Esophagus muscularis mucosa (tissue), 4 donors: ENCODE data around the gene DNASE2B. TPM values are rescaled to one million over a fixed set of nuclear protein-coding genes. Genes with fewer than 3 reads are reported as not detected.

ENCODE experiments used
- DNase-seq: peaks from one replicate; pipeline ENCODE4 v3.0.0-alpha.2; 2017; ENCODE audit errors: extremely low spot score
- H3K27ac ChIP-seq, 4 donors: fragments of 200-600 bp; sonication (generic); replicated peaks in 1 of 4; 1 replicate in 3 of 4; 2 replicates in 1 of 4; pipeline ENCODE4 v1.5.1; 2016 to 2019; ENCODE audit warnings: mild to moderate bottlenecking in 1 of 4
- H3K27me3 ChIP-seq, 4 donors: fragments of 200-600 bp; sonication (generic); one replicate each; pipeline versions ENCODE4 v1.5.1 to v1.6.0; 2016 to 2019
- H3K36me3 ChIP-seq, 4 donors: fragments of 200-600 bp; sonication (generic); one replicate each; pipeline ENCODE4 v1.5.1; 2016 to 2019
- H3K4me1 ChIP-seq, 4 donors: fragments of 200-600 bp; sonication (generic); one replicate each; pipeline ENCODE4 v1.5.1; 2016 to 2019
- H3K4me3 ChIP-seq, 4 donors: fragments of 200-600 bp; sonication (generic); 1 replicate in 2 of 4; 2 replicates in 2 of 4; pipeline ENCODE4 v1.5.1; 2016 to 2019; ENCODE audit warnings: mild to moderate bottlenecking in 4 of 4, moderate library complexity in 1 of 4
- H3K9me3 ChIP-seq, 4 donors: fragments of 200-600 bp; sonication (generic); 1 replicate in 3 of 4; 2 replicates in 1 of 4; pipeline ENCODE4 v1.5.1; 2016 to 2019
- CTCF ChIP-seq, 3 experiments: fragments of 200-600 bp in 2 of 3; fragments of 450-650 bp in 1 of 3; sonication (generic) in 2 of 3; IDR thresholded peaks; one replicate each; pipeline ENCODE4 v1.5.1; 2017 to 2019; ENCODE audit warnings: antibody characterized with exemption in 3 of 3, mild to moderate bottlenecking in 2 of 3, moderate library complexity in 1 of 3
- EP300 ChIP-seq: sonication (generic); formaldehyde crosslinking; IDR thresholded peaks from one replicate; pipeline ENCODE4 v1.6.1; 2017; ENCODE audit warnings: antibody characterized with exemption
- POLR2A ChIP-seq: fragments of 450-650 bp; IDR thresholded peaks from one replicate; pipeline ENCODE4 v1.6.1; 2017; ENCODE audit warnings: antibody characterized with exemption, moderate library complexity, mild to moderate bottlenecking, low read depth
- POLR2AphosphoS5 ChIP-seq, 2 donors: sonication (generic); formaldehyde crosslinking; IDR thresholded peaks; one replicate each; pipeline ENCODE4 v1.6.1; 2017; ENCODE audit warnings: antibody characterized with exemption in 2 of 2
- WGBS: methylation state at CpG from one replicate; pipeline ENCODE4 v1.1.5; 2018; 5-methylcytosine and 5-hydroxymethylcytosine counted together
- intact Hi-C: fragments of 100-400 bp; cut with DNase I; formaldehyde crosslinking; loops from one replicate; pipeline ENCODE4 v1.15.1; 2023
- total RNA-seq, 4 donors: library from RNA; depleted of rRNA; stranded (reverse); fragments of >200 nt; gene quantifications; one replicate each; pipeline versions ENCODE4 v1.1.0 to v1.2.1, GENCODE V29; 2016

DNASE2B gene
- total RNA-seq, 4 donors from 2014 or later, result 0.33 TPM; not detected in 3

DNA sequence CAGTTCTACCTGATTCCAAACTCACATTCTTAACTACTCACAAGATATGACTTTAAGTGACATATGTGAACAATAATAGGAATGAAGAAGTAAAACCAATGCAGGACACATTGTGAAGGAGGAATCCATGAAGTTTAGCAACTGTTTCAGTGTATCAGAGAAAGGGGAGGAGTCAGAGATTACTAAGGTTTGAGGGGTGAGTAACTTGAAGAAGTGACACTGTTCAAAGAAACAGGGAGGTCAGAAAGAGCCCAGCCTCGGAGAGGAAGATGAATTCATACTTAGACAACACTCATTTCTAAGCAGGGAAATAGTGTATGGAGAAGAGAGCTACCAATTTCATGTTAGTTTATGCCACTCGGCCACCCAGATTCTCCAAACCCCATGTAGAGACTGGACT is 52.6 kb downstream of the DNASE2B start:
- intact Hi-C loops, result no loop called here
- Histone ChIP-seq H3K27me3 (no peaks in the 10 kb centered on the region), H3K4me3 (no peak overlapping the region), H3K27ac (no peak overlapping the region), H3K4me1 (no peaks in the 10 kb centered on the region), H3K9me3 (no peaks in the 10 kb centered on the region), H3K36me3 (no peaks in the 10 kb centered on the region)
- TF ChIP-seq CTCF (IDR thresholded peaks at IDR 0.05), result no peak
- TF ChIP-seq POLR2A, result no peak
- TF ChIP-seq POLR2AphosphoS5 (IDR thresholded peaks at IDR 0.05), result no peak
- no peak for TF ChIP-seq EP300
- no peak for DNase-seq
- 69% methylated on average over 2 of the region's 2 CpGs for WGBS

DNA sequence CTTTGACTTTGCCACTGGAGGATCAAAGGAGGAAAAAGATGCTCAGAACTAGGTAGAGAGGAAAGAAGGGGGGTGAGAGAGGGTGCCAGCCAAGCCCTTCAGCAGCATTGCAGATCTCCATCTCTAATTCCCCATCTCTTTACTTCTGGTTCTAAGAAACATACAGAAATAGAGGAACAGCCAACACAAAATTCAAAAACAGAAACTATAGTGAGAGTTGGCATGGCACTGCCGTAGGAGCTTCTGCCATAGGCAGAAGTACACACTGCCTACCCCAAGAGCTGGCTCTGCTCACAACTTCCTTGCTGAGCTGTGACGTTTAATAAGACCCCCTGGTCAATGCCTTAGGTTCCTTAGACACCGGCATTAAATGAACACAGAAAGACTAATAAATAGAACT is 54.2 kb downstream of the DNASE2B start:
- Histone ChIP-seq H3K4me1 (no peaks in the 10 kb centered on the region), H3K27me3 (no peaks in the 10 kb centered on the region), H3K36me3 (no peaks in the 10 kb centered on the region), H3K4me3 (no peak overlapping the region), H3K27ac (no peak overlapping the region), H3K9me3 (no peaks in the 10 kb centered on the region)
- 67% methylated on average over 3 of the region's 3 CpGs for WGBS
- intact Hi-C loops, result no loop called here
- DNase-seq, result no peak
- TF ChIP-seq POLR2A, result no peak
- no peak for TF ChIP-seq CTCF (IDR thresholded peaks at IDR 0.05)
- no peak for TF ChIP-seq POLR2AphosphoS5 (IDR thresholded peaks at IDR 0.05)
- TF ChIP-seq EP300, result no peak

DNA sequence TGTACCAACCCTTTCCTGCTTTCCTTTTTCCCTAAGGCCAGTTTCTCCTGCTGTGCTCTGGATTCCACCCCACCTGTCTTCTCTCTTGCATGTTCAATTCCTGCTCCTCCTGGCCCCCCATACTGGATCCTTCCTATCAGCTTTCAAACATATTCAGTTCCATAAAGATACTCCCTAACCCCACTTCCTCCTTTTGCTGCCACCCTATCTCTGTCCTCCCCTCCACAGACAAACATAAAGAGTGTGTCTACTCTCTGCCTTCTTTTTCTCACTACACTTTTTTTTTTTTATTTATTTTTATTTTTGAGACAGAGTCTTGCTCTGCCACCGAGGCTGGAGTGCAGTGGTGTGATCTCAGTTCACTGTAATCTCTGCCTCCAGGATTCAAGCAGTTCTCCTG is 63.8 kb downstream of the DNASE2B start:
- no peak overlapping the region for H3K4me3 ChIP-seq
- no peak overlapping the region for H3K27ac ChIP-seq
- no peaks in the 10 kb centered on the region for H3K36me3 ChIP-seq
- peaks cover 0 to 20% (median 4%) of the 10 kb centered on the region in 4 donors for H3K27me3 ChIP-seq
- no peaks in the 10 kb centered on the region for H3K9me3 ChIP-seq
- DNase-seq, result no peak
- 88% methylated on average over 1 of the region's 1 CpG for WGBS
- TF ChIP-seq CTCF (IDR thresholded peaks at IDR 0.05) (no peak), POLR2A (no peak), POLR2AphosphoS5 (IDR thresholded peaks at IDR 0.05) (no peak), EP300 (no peak)
- intact Hi-C loops, result no loop called here
- no peaks in the 10 kb centered on the region for H3K4me1 ChIP-seq

Other genes starting within 250 kb of the DNASE2B start
- gene SAMD13, start 96.8 kb upstream of the DNASE2B start, total RNA-seq, result 1 to 10 TPM in 2 of 4 donors, under 1 TPM in 1, not detected in 1; 0.33 to 2.5 (median 2.1) TPM
- gene RPF1, start 80.8 kb downstream of the DNASE2B start, total RNA-seq, result 10 to 100 TPM; 30.9 to 41.9 (median 37.7) TPM
- gene SPATA1, start 107.9 kb downstream of the DNASE2B start, total RNA-seq, result 1 to 10 TPM in 1 of 4 donors, under 1 TPM in 2, not detected in 1; 0.19 to 2.7 (median 0.42) TPM
- gene GNG5, start 108.1 kb downstream of the DNASE2B start, total RNA-seq, result 10 to 100 TPM; 62.6 to 79.3 (median 74.5) TPM
- gene CTBS, start 176.0 kb downstream of the DNASE2B start, total RNA-seq, result 1 to 10 TPM; 7.1 to 8.9 (median 8.5) TPM